Gastrocnemius medialis (tissue), 4 donors: ENCODE results near the gene ITPR3. TPM values are rescaled to one million over a fixed set of nuclear protein-coding genes. Genes with fewer than 3 reads are reported as not detected.

Experiments
- ATAC-seq, 2 donors: fragments of 150-250 bp; one replicate each; pipeline ENCODE4 v1.9.1; 2016
- DNase-seq, 2 donors: peaks; one replicate each; pipeline ENCODE4 v3.0.0-alpha.2; 2019
- H3K27ac ChIP-seq, 4 donors: fragments of 200-600 bp; sonication (generic); 1 replicate in 1 of 4; 2 replicates in 3 of 4; pipeline ENCODE4 v1.5.1; 2016 to 2018; ENCODE audit warnings: mild to moderate bottlenecking in 2 of 4, moderate library complexity in 1 of 4
- H3K27me3 ChIP-seq, 3 donors: fragments of 200-600 bp; sonication (generic) in 2 of 3; 1 replicate in 1 of 3; 2 replicates in 2 of 3; pipeline versions ENCODE4 v1.5.1 to v1.6.0; 2016 to 2019; ENCODE audit warnings: mild to moderate bottlenecking in 1 of 3, moderate library complexity in 1 of 3
- H3K36me3 ChIP-seq, 2 donors: fragments of 200-600 bp; sonication (generic) in 1 of 2; one replicate each; pipeline ENCODE4 v1.5.1; 2017 to 2018
- H3K4me1 ChIP-seq, 2 donors: fragments of 200-600 bp; sonication (generic) in 1 of 2; one replicate each; pipeline ENCODE4 v1.5.1; 2016 to 2017; ENCODE audit warnings: mild to moderate bottlenecking in 2 of 2
- H3K4me3 ChIP-seq, 4 donors: fragments of 200-600 bp; sonication (generic) in 3 of 4; 1 replicate in 1 of 4; 2 replicates in 3 of 4; pipeline ENCODE4 v1.5.1; 2016 to 2019; ENCODE audit warnings: mild to moderate bottlenecking in 2 of 4
- H3K9me3 ChIP-seq, 3 donors: fragments of 200-600 bp; sonication (generic) in 2 of 3; 1 replicate in 1 of 3; 2 replicates in 2 of 3; pipeline ENCODE4 v1.5.1; 2016 to 2019
- CTCF ChIP-seq, 5 experiments: fragments of 450-650 bp in 3 of 5; fragments of 200-600 bp in 2 of 5; sonication (generic) in 2 of 5; IDR thresholded peaks in 4 of 5; conservative IDR thresholded peaks in 1 of 5; 1 replicate in 4 of 5; 2 replicates in 1 of 5; pipeline ENCODE4 v1.5.1; 2016 to 2019; ENCODE audit warnings: antibody characterized with exemption in 5 of 5, mild to moderate bottlenecking in 3 of 5, moderate library complexity in 3 of 5
- POLR2A ChIP-seq, 2 donors: fragments of 450-650 bp; IDR thresholded peaks; one replicate each; pipeline ENCODE4 v1.6.1; 2017; ENCODE audit warnings: antibody characterized with exemption in 2 of 2, mild to moderate bottlenecking in 2 of 2, moderate library complexity in 2 of 2
- in situ Hi-C, 4 donors: fragments of 200-750 bp; cut with MboI; loops; one replicate each; pipeline versions ENCODE4 v1.15.0 to v1.8.0; 2017; ENCODE audit warnings: low sequenced_read_pairs in 4 of 4
- intact Hi-C: fragments of 100-400 bp; cut with DNase I; formaldehyde crosslinking; loops from one replicate; pipeline ENCODE4 v1.15.1; 2023; ENCODE audit warnings: low total_unique reads
- total RNA-seq, 4 donors: library from RNA; depleted of rRNA; stranded (reverse); fragments of >200 nt; gene quantifications; one replicate each; pipeline versions ENCODE4 v1.1.0 to v1.2.3, GENCODE V29; 2016

ITPR3 gene
- total RNA-seq, 4 donors from 2014 or later, result 1.9 to 6.8 (median 4.2) TPM

- Histone ChIP-seq H3K27ac (peak overlapping the region; percentile 76 to 100 (median 99)), H3K4me1 (peaks cover 9 to 14% of the 10 kb centered on the region in 2 donors), H3K36me3 (peaks cover 0 to 35% of the 10 kb centered on the region in 2 donors), H3K27me3 (no peaks in the 10 kb centered on the region), H3K4me3 (no peak overlapping the region), H3K9me3 (no peaks in the 10 kb centered on the region)
- TF ChIP-seq CTCF (IDR thresholded peaks at IDR 0.05 in 4 of 5, conservative IDR thresholded peaks at IDR 0.05 in 1 of 5), result no peak
- TF ChIP-seq POLR2A (IDR thresholded peaks at IDR 0.05), result no peak
- intact Hi-C loops, result loop anchor here (10.0 kb wide), 1 partner anchor 407 kb away; the partner anchor contains the start of genes TAPBP and ZBTB22
- in situ Hi-C loops, result no loop called here
- no peak for ATAC-seq
- DNase-seq, result no peak
These were observed 100.4 kb downstream of the ITPR3 start for GRCh38 chr6:33721508-33721907.

- DNase-seq (no peak), ATAC-seq (no peak)
- H3K4me1 ChIP-seq, result peaks cover 15% of the 10 kb centered on the region in 2 donors
- intact Hi-C loops, result loop anchor here (10.0 kb wide), 1 partner anchor 407 kb away; the partner anchor contains the start of genes TAPBP and ZBTB22
- H3K36me3 ChIP-seq, result peaks cover under 1 to 41% of the 10 kb centered on the region in 2 donors
- in situ Hi-C loops, result no loop called here
- no peak overlapping the region for H3K4me3 ChIP-seq
- no peak for TF ChIP-seq CTCF (IDR thresholded peaks at IDR 0.05 in 4 of 5, conservative IDR thresholded peaks at IDR 0.05 in 1 of 5)
- peak in 1 of 2 donors; percentile 1 for TF ChIP-seq POLR2A (IDR thresholded peaks at IDR 0.05)
- H3K9me3 ChIP-seq, result no peaks in the 10 kb centered on the region
- peak overlapping the region; percentile 76 to 100 (median 99) for H3K27ac ChIP-seq
- no peaks in the 10 kb centered on the region for H3K27me3 ChIP-seq
These were observed 101.0 kb downstream of the ITPR3 start for GRCh38 chr6:33722103-33722623.

- ATAC-seq, result no peak
- Histone ChIP-seq H3K27me3 (no peaks in the 10 kb centered on the region), H3K4me1 (peaks cover 23 to 25% of the 10 kb centered on the region in 2 donors), H3K27ac (peak overlapping the region; percentile 98 to 100 (median 100)), H3K4me3 (no peak overlapping the region), H3K9me3 (no peaks in the 10 kb centered on the region), H3K36me3 (peaks cover 6 to 53% of the 10 kb centered on the region in 2 donors)
- in situ Hi-C loops (no loop called here), intact Hi-C loops (loop anchor here (10.0 kb wide), 1 partner anchor 409 kb away; the partner anchor contains the start of genes TAPBP and ZBTB22)
- no peak for TF ChIP-seq POLR2A (IDR thresholded peaks at IDR 0.05)
- TF ChIP-seq CTCF (IDR thresholded peaks at IDR 0.05 in 4 of 5, conservative IDR thresholded peaks at IDR 0.05 in 1 of 5), result no peak
- DNase-seq, result no peak
These were observed 102.4 kb downstream of the ITPR3 start for GRCh38 chr6:33723371-33724085.

GRCh38 chr6:33724102-33725023 is 103.2 kb downstream of the ITPR3 start:
- no peak for TF ChIP-seq POLR2A (IDR thresholded peaks at IDR 0.05)
- no peak for TF ChIP-seq CTCF (IDR thresholded peaks at IDR 0.05 in 4 of 5, conservative IDR thresholded peaks at IDR 0.05 in 1 of 5)
- Histone ChIP-seq H3K27me3 (no peaks in the 10 kb centered on the region), H3K9me3 (no peaks in the 10 kb centered on the region), H3K4me1 (peaks cover 29 to 33% of the 10 kb centered on the region in 2 donors), H3K27ac (peak overlapping the region; percentile 98 to 100 (median 100)), H3K36me3 (peaks cover 6 to 53% of the 10 kb centered on the region in 2 donors), H3K4me3 (no peak overlapping the region)
- ATAC-seq, result no peak
- intact Hi-C loops, result loop anchor here (10.0 kb wide), 1 partner anchor 410 kb away; the partner anchor contains the start of genes TAPBP and ZBTB22
- in situ Hi-C loops, result loop anchor here in 1 of 4 donors (25.0 kb wide), 1 partner anchor 563 kb away; no protein-coding TSS in a partner anchor
- DNase-seq, result no peak
